IPS-NIHi7 (cell line): Measurements from ENCODE around the gene SP8.
A peak's percentile ranks its signal among the peaks of the same experiment; 100 is the strongest.

Experiments
- DNase-seq: peaks from one replicate; pipeline ENCODE4 v3.0.0; 2012; ENCODE audit warnings: mixed read lengths; ENCODE audit errors: extremely low spot score

The SP8 gene

DNA sequence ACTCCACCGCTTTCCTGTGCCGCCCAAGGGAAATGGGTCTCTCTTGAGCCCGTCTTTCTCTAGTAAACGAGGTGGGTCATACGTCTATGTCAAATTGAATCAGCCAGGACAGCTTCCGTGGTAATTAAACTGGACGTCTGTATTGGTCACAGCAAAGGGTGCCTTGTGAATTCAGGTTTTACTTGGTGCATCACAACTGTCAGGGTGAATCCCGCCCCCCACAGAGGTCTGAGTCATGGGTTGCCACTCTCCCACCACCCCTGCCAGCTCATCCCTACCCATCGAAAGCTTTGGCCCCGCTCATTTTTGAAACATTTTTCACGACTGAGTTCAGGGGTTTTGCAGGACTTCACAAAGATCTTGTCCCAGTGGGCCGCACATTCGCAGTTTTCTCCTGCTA is 8.0 kb upstream of the SP8 start:
- no peak for DNase-seq

DNA sequence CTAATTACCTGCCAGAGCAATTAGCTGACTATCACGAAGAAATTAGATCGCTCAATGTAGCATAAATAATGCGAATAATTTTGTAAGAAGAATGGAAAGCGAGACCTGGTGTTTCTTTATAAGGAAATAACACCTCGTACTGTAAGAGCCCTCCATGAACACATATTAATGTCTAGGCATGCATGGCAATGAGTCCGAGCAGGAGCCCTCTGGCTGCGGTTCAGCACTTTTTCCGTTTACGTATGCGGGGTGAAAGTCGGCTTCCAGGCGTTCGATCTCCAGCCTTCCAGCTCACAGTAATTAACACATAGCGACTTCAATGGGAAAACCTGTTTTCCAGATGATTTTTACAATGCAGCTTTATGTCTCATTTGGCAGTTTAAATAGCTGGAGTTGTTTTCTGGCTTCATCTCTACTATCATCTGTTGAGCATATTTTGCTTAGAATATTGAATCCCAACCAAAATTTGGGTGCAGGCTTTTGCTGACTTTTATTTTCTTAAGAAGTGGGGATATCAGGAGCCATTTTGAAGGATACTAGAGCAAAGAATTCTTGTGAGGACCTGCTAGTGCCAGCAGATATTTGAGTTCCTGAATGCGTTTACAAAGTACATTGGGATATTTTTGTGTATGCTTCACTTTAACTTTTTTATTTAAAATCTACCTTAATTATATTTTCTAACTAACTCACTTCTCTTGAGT is 7.2 kb upstream of the SP8 start:
- DNase-seq = no peak

GRCh38 chr7:20793248-20793647 is 6.6 kb upstream of the SP8 start:
- DNase-seq = no peak

- no peak for DNase-seq
Measured at GRCh38 chr7:20791538-20792434, 5.1 kb upstream of the SP8 start.

GRCh38 chr7:20790375-20790774 is 3.7 kb upstream of the SP8 start:
- DNase-seq = no peak

DNA sequence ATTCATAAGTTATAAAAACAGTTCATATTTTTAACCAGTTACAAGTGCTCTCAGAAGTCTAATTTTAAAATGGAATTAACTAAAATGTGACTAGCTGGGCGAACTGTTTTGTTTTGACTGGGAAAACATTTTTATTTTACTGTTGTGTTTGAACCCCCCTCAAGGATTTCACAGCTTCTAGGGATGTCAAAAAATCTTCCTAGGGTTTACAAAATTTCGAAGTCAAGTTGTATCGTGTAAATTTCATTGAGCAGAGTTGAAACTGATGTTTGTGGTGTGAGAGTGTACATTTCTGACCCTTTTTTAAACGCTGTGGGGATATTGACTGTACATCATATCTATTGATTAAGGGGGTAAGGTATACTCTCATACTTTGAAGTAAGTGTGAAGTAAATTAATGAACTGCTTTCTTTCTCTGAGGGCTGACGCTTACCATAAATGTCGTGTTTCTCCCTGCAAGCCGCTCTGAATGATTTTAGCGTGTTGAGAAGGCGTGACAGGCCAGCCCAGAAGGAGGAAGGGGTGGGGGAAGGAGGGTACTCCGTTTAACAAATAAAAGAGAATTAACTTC is 1.8 kb upstream of the SP8 start:
- no peak for DNase-seq

- peak; percentile 9 for DNase-seq
Measured at GRCh38 chr7:20787660-20788419, 1.2 kb upstream of the SP8 start.

DNA sequence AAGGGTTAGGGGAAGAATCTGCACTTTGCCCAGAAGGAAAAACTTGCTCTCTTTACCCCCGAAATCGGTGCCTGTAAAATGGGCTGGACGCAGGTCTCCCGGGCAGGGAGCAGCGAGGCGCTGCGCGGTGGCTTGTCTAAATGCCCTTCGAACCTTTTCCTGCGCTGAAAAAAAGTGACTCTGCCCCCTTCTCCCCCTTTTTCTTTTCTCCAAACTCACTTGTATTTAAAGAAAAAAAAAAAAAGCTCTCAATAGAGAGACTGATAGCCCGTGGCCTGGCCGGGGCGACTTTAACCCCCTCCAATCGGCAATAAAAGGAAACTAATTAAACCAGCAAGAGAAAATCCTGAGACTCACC is 286 bp downstream of the SP8 start:
- peak; percentile 10 for DNase-seq

GRCh38 chr7:20786049-20786412 is 655 bp downstream of the SP8 start:
- no peak for DNase-seq

DNA sequence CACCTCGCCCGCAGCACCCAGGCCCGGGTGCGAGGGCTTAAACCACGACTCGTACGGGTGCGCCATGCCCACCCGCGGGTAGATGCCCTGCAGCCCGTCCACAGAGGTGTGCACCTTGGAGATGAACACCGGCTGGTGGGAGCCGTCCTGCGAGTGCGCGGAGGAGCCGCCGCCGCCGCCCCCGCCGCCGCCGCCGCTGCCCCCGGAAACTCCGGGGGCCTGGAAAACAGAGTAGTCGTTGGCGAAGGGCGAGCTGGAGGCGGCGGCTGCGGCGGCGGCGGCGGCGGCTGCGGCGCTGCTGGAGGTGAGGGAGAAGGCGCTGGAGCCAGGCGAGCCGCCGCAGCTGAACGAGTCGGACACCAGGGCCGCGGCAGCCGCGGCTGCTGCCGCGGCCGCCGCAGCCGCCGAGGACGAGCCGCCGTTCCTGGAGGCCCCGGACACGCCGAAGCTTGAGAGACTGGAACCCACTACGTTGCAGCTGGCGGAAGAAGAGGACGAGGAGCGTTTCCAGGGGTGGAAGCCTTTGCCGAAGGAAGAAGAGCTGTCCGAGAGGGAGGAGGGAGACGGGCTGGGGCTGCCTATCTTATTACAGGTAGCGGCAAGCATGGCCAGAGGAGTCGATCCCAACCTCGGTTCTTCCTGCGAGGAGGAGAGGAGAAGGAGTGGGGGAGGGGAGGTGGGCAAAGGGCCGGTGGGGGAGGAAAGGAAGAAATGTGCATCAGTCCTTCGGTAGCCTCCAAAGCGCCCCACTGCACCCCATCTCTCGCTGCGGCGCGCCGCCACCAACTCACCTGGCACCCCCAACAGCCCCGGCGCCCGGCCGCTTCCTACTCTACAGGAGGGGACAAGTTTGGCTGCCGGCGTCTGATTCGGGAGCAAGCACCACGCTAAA is 1.3 kb downstream of the SP8 start:
- peak; percentile 28 for DNase-seq

DNA sequence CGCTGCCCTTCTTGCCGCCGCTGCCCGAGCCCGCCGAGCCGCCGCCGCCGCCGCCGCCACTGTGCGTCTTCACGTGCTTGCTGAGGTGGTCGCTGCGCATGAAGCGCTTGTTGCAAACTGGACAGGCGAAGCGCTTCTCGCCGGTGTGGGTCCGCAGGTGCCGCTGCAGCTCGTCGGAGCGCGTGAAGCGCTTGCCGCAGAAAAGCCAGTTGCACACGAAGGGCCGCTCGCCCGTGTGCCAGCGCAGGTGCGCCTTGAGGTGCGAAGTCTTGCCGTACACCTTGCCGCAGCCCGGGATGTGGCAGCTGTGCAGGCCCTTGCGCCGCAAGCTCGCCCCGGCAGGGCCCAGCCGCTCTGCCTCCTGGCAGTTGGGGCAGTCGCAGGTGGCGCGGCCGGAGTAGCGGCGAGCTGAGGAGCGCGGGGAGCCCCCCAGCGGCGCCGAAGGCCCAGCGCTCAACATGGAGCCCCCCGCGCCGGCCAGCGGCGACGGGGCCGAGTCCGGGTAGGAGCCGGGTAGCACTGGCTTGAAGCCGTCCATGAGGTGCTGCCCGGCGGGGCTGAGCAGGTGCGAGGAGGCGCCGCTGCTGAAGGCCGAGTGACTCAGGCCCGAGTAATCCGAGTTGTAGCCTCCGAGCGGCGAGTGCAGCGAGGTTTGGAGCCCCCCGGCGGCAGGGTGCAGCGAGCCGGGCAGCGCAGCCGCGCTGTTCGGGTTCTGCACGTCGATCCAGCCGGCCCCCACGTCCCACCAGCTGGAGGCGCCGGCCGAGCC is 2.1 kb downstream of the SP8 start:
- peak; percentile 52 for DNase-seq

- peak; percentile 27 for DNase-seq
Measured at GRCh38 chr7:20783700-20784387, 2.8 kb downstream of the SP8 start.

- DNase-seq = peak; percentile 21
Measured at GRCh38 chr7:20783125-20783699, 3.5 kb downstream of the SP8 start.

DNA sequence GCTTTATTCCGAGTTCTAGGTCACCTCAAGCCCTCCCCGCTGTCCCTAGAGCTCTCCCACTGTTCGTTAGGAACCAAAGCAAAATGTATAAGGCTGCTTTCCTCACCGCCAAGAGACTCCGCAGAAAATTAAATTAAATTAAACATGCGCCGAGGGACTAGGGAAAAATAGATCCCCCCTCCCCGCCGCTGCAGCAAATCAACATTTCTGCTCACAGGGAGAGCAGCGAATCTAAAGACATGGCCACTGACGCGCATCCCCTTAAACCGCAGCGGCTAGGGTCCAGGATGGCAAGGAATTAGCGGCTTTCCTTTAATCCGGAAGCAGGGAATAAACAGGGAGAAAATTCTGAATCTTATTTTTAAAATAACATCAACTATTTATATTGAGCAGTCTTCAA is 7.6 kb downstream of the SP8 start:
- no peak for DNase-seq

GRCh38 chr7:20778063-20778721 is 8.5 kb downstream of the SP8 start:
- DNase-seq = peak; percentile 69

- peak; percentile 21 for DNase-seq
Measured at GRCh38 chr7:20777377-20778062, 9.2 kb downstream of the SP8 start.

DNA sequence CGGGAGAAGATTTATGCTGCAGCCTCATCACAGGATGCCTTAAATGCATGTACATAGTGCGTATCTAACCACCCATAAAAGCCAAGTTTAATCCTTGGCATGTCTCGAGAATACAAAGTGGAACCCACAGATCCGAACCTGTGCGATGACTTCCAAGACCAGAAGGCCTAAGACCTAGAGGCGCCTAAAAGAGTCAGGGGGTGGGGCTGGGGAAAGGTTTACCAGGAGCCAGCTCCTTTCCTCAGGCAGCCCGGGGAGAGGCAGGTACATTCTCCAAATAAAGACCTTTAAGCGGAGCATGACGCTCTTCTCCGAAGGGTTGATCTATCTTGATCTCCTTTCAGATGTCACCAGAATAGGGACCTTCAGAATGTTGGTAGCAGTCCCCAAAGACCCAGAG is 9.7 kb downstream of the SP8 start:
- no peak for DNase-seq

GRCh38 chr7:20776214-20776911 is 10.3 kb downstream of the SP8 start:
- peak; percentile 70 for DNase-seq
